Right lobe of liver (tissue), 6 donors: ENCODE results near the gene FPGS. TPM values are rescaled to one million over a fixed set of nuclear protein-coding genes. Genes with fewer than 3 reads are reported as not detected.

ENCODE experiments used
- ATAC-seq, 4 donors: fragments of 200-7000 bp; cut with Tn5 transposase; one replicate each; pipeline ENCODE4 v1.9.1; 2020; ENCODE audit warnings: mild to moderate bottlenecking in 4 of 4, moderate library complexity in 4 of 4
- DNase-seq, 3 donors: peaks; one replicate each; pipeline ENCODE4 v3.0.0-alpha.2; 2020
- H3K27ac ChIP-seq, 3 donors: fragments of 200-600 bp; one replicate each; pipeline ENCODE4 v1.8.0; 2022
- H3K27me3 ChIP-seq, 2 donors: fragments of 200-600 bp; one replicate each; pipeline ENCODE4 v1.8.0; 2022
- H3K36me3 ChIP-seq, 4 donors: fragments of 200-600 bp; sonication (generic) in 1 of 4; one replicate each; pipeline versions ENCODE4 v1.5.1 to v1.8.0; 2017 to 2022; ENCODE audit warnings: control low read depth in 1 of 4
- H3K4me1 ChIP-seq, 4 donors: fragments of 200-600 bp; sonication (generic) in 1 of 4; one replicate each; pipeline versions ENCODE4 v1.5.1 to v1.8.0; 2017 to 2022; ENCODE audit warnings: control low read depth in 1 of 4
- H3K4me3 ChIP-seq, 3 donors: fragments of 200-600 bp; one replicate each; pipeline ENCODE4 v1.8.0; 2022
- H3K9me3 ChIP-seq, 4 donors: fragments of 200-600 bp; sonication (generic) in 1 of 4; one replicate each; pipeline versions ENCODE4 v1.5.1 to v1.8.0; 2017 to 2022; ENCODE audit warnings: control low read depth in 1 of 4
- POLR2A ChIP-seq: fragments of 450-650 bp; IDR thresholded peaks from one replicate; pipeline ENCODE4 v1.6.1; 2017; ENCODE audit warnings: antibody characterized with exemption, mild to moderate bottlenecking
- WGBS: methylation state at CpG from one replicate; pipeline ENCODE4 v1.1.6; 2018; ENCODE audit warnings: low coverage, low lambda C conversion rate; ENCODE audit not compliant: insufficient coverage; ENCODE audit errors: missing lambda C conversion rate; 5-methylcytosine and 5-hydroxymethylcytosine counted together
- intact Hi-C, 2 donors: fragments of 100-400 bp; cut with DNase I; formaldehyde crosslinking; loops; one replicate each; pipeline versions ENCODE4 v1.11.2 to v1.14.1; 2022
- total RNA-seq, 6 experiments: library from RNA; depleted of rRNA in 2 of 6; stranded (reverse); fragments of >200 nt in 2 of 6; fragmentation: NEBNext Ultra II Directional in 3 of 6; extraction: Animal tissue kit (Norgen Biotek cat#: 25700) in 3 of 6; gene quantifications; one replicate each; pipeline versions ENCODE4 v1.1.0 to v1.2.4, GENCODE V29; 2016 to 2023
- TF ChIP-seq, protein P1 (sequence below), 4 donors: fragments of 200-600 bp in 3 of 4; fragments of 450-650 bp in 1 of 4; IDR thresholded peaks; one replicate each; pipeline versions ENCODE4 v1.5.1 to v1.8.0; 2016 to 2022; ENCODE audit warnings: antibody characterized with exemption in 4 of 4, mild to moderate bottlenecking in 2 of 4
- donor health status: DM: no; HTN: yes; CAD: no.
- donor health status: DM: no; HTN: no; CAD: no.
- donor health status: DM: no; HTN: no; CAD: no.
- donor health status: DM: no; HTN: yes; CAD: no.
- donor health status: DM: no; HTN: yes; CAD: no.

The FPGS gene
- total RNA-seq, 6 experiments from 2014 or later, result 44.3 to 68.5 (median 56.9) TPM

DNA sequence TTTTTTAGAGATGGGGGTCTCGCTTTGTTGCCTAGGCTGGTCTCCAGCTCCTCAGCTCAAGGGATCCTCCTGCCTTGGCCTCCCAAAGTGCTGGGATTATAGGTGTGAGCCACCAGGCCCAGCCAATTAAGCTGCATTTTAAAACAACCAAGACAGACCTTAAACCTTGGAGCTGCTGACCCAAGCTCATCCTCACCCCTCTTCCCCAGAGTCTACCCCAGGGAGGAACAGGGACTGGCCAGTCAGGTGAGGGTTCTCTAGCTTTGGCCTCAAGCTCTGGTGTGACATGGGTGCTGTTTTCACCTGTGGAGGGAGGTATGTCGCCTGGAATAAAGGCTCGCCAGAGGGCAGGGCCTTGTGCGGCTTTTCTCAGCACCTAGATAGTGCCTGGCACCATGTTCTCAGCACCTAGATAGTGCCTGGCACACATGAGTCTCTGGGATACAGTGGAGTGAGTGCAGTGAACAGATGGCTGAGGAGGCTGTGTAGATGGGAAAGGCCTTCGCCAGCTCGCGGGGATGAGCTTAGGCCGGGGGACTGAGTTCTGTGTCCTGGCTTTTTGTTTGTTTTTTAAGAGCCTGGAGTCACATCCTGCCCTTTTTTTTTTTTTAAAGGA lies 9.5 kb upstream of the FPGS start:
- WGBS, result 18% methylated on average over 5 of the region's 8 CpGs
- ATAC-seq (peak in 3 of 4 donors; percentile 2 to 4 (median 2)), DNase-seq (no peak)

DNA sequence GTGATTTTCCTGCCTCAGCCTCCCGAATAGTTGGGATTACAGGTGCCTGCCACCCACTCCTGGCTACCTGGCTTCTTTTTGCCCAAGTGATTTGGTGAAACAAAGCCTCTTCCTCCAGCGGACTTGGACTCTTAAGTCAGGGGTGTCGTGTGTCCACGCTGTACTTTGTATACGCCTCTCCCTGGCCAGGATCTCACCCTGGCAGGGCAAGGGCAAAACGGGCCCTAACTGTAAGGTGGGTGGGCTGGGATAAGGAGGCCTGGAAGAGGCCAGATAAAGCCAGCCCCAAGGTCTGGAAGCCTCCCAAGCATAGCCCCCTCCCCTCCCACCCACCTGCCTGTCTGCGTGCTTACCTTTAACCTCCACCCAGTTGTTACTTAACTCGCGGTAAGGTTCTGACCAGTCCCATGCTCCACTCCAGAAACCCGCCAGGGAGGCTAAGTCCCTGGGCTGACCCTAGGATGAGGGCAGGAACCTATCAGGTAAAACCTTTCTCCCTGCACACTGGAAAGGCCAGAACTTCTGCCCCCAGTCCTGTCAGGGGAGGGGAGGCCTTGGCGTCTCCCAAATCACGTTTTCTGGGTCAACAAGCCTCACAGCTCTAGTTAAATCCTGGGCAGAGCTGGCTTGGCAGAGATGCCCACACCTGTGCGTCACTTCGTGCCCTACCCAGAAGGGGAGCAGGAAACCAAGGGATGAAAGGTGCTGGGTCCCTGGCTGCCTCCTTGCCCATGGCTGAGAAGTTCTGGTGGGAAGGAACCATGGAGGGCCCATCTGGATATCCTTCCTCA lies 8.5 kb upstream of the FPGS start:
- 31% methylated on average over 9 of the region's 14 CpGs for WGBS
- intact Hi-C loops, result no loop called here
- Histone ChIP-seq H3K4me1 (peaks cover 0 to 93% (median 48%) of the 10 kb centered on the region in 4 donors), H3K27ac (peak overlapping the region; percentile 70 to 98 (median 83)), H3K27me3 (no peaks in the 10 kb centered on the region), H3K9me3 (no peaks in the 10 kb centered on the region), H3K4me3 (peak overlapping the region in 1 of 3 donors; percentile 31), H3K36me3 (peaks cover 2 to 22% (median 12%) of the 10 kb centered on the region in 4 donors)
- DNase-seq, result peak; percentile 73 to 94 (median 93)
- peak; percentile 42 to 67 (median 52) for ATAC-seq
- TF ChIP-seq POLR2A, result peak; percentile 24
- TF ChIP-seq, protein P1, sequence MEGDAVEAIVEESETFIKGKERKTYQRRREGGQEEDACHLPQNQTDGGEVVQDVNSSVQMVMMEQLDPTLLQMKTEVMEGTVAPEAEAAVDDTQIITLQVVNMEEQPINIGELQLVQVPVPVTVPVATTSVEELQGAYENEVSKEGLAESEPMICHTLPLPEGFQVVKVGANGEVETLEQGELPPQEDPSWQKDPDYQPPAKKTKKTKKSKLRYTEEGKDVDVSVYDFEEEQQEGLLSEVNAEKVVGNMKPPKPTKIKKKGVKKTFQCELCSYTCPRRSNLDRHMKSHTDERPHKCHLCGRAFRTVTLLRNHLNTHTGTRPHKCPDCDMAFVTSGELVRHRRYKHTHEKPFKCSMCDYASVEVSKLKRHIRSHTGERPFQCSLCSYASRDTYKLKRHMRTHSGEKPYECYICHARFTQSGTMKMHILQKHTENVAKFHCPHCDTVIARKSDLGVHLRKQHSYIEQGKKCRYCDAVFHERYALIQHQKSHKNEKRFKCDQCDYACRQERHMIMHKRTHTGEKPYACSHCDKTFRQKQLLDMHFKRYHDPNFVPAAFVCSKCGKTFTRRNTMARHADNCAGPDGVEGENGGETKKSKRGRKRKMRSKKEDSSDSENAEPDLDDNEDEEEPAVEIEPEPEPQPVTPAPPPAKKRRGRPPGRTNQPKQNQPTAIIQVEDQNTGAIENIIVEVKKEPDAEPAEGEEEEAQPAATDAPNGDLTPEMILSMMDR (IDR thresholded peaks at IDR 0.05), result no peak

More for the DNA sequence above, 9.5 kb upstream of the FPGS start:
- Histone ChIP-seq H3K9me3 (no peaks in the 10 kb centered on the region), H3K4me1 (peaks cover 0 to 94% (median 48%) of the 10 kb centered on the region in 4 donors), H3K4me3 (peak overlapping the region in 1 of 3 donors; percentile 22), H3K36me3 (peaks cover 4 to 32% (median 17%) of the 10 kb centered on the region in 4 donors), H3K27me3 (no peaks in the 10 kb centered on the region), H3K27ac (peak overlapping the region; percentile 55 to 98 (median 83))
- no peak for TF ChIP-seq POLR2A
- TF ChIP-seq, protein P1 (IDR thresholded peaks at IDR 0.05), result peak in 1 of 4 donors; percentile 10
- intact Hi-C loops, result no loop called here

DNA sequence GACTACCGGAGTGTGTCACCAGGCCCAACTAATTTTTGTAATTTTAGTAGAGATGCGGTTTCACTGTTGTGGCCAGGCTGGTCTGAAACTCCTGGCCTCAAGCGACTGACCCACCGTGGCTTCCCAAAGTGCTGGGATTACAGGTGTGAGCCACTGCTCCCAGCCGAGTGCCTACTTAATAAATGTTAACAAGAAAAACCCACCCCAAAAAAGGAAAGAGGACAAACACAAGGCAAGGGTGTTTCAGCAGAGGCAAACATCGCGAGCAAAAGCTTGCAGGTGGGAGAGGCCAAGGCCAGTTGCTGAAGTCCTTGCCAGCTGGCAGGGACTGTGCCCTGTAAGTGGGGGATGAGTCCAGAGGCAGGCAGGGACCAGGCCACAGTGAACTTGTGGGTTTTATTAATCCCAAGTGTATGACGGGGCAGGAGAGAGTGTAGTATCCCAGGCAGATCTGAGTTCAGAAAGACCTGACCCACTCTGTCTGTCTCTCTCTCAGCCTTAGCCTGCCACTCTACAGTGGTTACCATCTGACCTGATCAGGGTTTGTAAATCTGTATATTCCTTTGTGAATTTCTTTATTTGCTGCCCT lies 6.4 kb upstream of the FPGS start:
- Histone ChIP-seq H3K4me1 (peaks cover 0 to 87% (median 40%) of the 10 kb centered on the region in 4 donors), H3K36me3 (peaks cover 0 to 3% (median 0%) of the 10 kb centered on the region in 4 donors), H3K27ac (peak overlapping the region; percentile 82 to 98 (median 82)), H3K27me3 (no peaks in the 10 kb centered on the region), H3K9me3 (no peaks in the 10 kb centered on the region), H3K4me3 (no peak overlapping the region)
- 13% methylated on average over 8 of the region's 8 CpGs for WGBS
- TF ChIP-seq, protein P1 (IDR thresholded peaks at IDR 0.05), result no peak
- no peak for TF ChIP-seq POLR2A
- ATAC-seq (peak; percentile 52 to 77 (median 68)), DNase-seq (peak; percentile 83 to 94 (median 92))
- intact Hi-C loops, result no loop called here

DNA sequence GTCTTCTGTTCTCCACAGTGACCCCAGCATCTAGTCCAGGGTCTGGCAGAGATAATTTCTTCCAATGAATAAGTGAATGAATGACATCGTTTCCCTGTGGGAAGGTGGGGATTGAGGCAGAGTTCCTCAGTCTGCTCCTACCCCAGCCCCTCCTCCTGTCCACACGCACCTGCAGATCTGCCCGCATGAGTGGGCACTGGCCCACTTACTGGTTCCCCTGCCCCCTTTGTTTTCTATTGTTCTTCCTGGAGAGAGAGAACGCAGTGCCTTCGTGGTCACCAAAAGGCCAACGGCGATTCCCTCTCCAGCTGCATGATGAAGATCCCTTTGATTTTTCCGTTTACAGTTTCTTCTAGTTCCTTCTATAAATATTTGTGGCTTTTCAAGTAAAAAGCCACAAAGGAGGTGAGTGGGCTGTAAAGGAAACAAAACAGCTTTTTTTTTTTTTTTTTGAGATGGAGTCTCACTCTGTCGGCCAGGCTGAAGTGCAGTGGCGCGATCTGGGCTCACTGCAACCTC lies 5.8 kb upstream of the FPGS start:
- DNase-seq, result no peak
- peaks cover 3 to 87% (median 41%) of the 10 kb centered on the region in 4 donors for H3K4me1 ChIP-seq
- no peak overlapping the region for H3K4me3 ChIP-seq
- 21% methylated on average over 11 of the region's 11 CpGs for WGBS
- intact Hi-C loops, result no loop called here
- H3K36me3 ChIP-seq, result no peaks in the 10 kb centered on the region
- no peak for ATAC-seq
- H3K9me3 ChIP-seq, result no peaks in the 10 kb centered on the region
- H3K27me3 ChIP-seq, result no peaks in the 10 kb centered on the region
- TF ChIP-seq, protein P1 (IDR thresholded peaks at IDR 0.05), result no peak
- TF ChIP-seq POLR2A, result no peak
- peak overlapping the region; percentile 82 to 98 (median 82) for H3K27ac ChIP-seq
